GM18505 (cell line): ENCODE results near the gene ADPRM.

Experiments
- ATAC-seq: cut with Tn5 transposase; IDR thresholded peaks from one replicate; pipeline ENCODE4 v1.9.1; 2021; ENCODE audit not compliant: unreplicated experiment
- POLR2A ChIP-seq: IDR thresholded peaks from 4 replicates; pipeline ENCODE4 v1.6.1; 2011; ENCODE audit warnings: borderline replicate concordance; ENCODE audit not compliant: insufficient read depth, insufficient read length; ENCODE audit errors: extremely low read depth

Gene ADPRM

GRCh38 chr17:10756185-10756584 lies 58.8 kb downstream of the ADPRM start:
- no peak for ATAC-seq
- no peak for TF ChIP-seq POLR2A

DNA sequence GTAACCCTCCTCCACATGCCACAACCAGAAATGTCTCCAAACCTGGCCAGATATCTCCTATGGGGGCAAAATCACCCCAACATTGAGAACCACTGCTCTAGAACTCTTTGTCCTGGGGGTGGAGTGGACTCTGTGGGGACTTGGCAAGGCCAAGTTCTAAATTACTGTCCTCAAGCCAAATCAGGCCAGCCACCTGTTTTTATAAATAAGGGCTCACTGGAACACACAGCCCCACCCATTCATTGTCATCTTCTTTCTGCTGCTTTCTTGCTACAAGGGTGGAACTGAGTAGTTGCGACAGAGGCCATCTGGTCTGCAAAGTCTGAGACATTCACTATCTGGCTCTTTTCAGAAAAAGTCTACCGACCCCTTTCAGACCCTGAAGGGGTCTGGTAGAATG lies 59.2 kb downstream of the ADPRM start:
- TF ChIP-seq POLR2A, result no peak
- ATAC-seq, result no peak

- TF ChIP-seq POLR2A, result no peak
- no peak for ATAC-seq
These were observed 59.7 kb downstream of the ADPRM start for GRCh38 chr17:10757067-10757466.

DNA sequence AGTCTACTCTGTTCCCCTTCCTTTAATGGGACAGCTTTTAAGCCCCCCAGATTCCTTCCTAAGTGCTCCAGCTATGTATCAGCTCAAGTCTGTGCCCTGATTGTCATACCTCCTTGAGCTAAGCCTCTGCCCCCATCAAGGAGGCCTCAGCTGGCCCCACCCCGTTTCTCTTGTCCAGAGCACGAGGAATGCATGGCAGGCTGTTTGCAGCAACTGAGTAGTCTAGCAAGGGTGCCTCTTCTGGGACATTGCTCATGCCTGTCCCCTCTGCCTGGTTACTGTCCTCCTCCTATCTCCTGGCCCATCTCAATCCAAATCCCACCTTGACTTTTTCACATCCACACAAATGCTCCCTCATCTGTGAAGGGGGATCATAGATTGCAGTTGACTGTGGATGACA lies 60.3 kb downstream of the ADPRM start:
- ATAC-seq, result no peak
- no peak for TF ChIP-seq POLR2A

DNA sequence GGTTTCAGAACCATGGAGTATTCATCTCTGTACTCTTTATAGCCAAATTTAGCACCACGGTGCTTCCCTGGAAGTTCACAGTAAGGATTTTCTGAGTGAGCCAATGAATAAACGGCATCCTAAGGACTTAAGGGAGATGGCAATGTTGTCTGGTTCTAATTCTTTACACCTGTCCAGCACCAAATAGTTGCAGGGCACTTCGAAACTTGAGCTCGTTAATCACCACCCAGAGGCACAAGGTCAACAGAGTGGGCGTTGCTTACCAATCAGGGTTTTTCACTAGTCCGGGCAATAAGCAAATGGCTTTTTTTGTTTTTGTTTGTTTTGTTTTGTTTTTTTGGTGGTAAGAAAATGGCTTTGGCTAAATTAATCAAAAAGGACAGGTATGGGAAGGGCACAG lies 60.7 kb downstream of the ADPRM start:
- no peak for TF ChIP-seq POLR2A
- no peak for ATAC-seq
